HG02623 (cell line): ENCODE results near the gene CPPED1.
"Not testable (repeated sequence)": the region's sequence is repeated elsewhere in the genome, so short reads cannot be mapped to it uniquely, and the experiment has no call there.

Experiments used
- ATAC-seq: cut with Tn5 transposase; IDR thresholded peaks from one replicate; pipeline ENCODE4 v1.9.1; 2021; ENCODE audit warnings: moderate library complexity; ENCODE audit not compliant: unreplicated experiment

Gene CPPED1

DNA sequence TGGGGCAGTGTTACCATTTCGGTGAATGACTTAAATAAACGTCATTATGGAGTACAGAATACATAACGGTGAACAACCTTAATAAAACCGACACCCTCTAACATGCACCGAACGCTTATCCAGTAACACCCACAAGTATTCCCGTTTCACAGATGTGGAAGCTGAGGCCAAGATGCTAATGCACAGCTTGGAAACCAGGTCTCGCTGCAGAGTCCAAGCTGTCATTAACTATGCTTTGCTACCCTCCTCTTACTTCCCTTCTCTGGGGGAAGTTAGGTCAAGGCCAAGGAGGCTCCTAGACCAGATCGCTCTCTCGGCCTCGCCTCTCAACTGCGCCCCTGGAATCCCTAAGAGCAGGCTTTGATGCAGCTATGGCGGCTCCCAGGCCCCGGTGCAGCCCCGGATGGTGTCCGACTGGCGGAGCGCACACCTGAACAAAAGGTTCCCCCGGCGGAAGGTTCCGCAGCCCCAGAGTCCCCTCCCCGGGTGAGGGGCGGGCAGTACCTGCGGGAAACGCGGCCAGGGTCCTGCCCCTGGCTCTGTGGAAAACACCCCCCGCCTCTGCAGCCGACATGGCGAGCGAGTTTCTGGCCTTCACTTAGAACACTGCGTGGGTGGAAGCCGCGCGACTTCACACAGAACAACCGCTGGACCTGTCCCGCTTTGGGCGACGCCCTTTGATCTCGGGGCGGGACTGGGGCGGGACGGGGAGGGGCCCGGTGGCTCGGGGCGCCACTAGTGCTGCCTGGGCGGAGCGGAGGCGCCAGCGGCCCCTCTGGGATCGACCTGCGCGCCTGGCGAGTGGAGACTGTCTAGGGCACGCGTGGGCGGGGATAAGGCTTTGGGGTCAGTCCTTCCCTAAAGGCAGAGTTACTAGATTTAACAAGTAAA, at the start of gene CPPED1:
Gene CPPED1 (minus strand): TSS at position 685 of the 891 bp plus-strand sequence. CDS start 111 bp downstream, at position 574.
- peak; percentile 84 for ATAC-seq

GRCh38 chr16:12850186-12850585, 46.5 kb upstream of the CPPED1 start:
- no peak for ATAC-seq

- ATAC-seq: no peak
Observed at GRCh38 chr16:12846592-12846991, 42.9 kb upstream of the CPPED1 start.

- no peak for ATAC-seq
Observed at GRCh38 chr16:12845282-12845681, 41.6 kb upstream of the CPPED1 start.

DNA sequence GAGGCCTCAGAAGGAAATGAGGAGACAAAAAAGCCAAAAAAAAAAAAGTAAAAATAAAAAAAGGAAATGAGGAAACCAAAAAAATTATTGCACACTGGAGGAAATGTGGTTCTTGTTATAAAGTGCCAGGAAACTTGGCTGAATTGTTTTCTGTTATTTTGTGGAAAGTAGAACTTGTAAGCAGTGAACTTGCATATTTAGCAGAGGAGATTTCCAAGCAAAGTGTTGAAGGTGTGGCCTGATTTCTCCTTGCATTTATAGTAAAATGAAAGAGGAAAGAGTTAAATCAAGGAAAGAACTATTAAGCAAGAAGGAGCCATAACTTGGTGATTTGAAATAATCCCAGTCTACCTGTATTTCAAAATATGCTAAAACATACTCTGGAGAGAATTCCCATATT, 34.1 kb upstream of the CPPED1 start:
- no peak for ATAC-seq

DNA sequence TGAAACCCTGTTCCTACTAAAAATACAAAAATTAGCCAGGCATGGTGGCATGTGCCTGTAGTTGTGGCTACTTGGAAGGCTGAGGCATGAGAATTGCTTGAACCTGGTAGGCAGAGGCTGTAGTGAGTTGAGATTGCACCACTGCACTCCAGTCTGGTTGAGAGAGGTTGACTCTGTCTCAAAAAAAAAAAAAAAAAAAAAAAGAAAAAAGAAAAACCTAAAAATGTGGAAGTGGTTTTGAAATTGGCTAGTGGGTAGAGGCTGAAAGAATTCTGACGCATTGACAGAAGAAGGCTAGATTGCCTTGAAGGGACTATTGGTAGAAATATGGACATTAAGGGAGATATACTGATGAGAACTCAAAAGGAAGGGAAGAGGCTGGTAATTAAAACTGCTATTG, 33.6 kb upstream of the CPPED1 start:
- no peak for ATAC-seq

DNA sequence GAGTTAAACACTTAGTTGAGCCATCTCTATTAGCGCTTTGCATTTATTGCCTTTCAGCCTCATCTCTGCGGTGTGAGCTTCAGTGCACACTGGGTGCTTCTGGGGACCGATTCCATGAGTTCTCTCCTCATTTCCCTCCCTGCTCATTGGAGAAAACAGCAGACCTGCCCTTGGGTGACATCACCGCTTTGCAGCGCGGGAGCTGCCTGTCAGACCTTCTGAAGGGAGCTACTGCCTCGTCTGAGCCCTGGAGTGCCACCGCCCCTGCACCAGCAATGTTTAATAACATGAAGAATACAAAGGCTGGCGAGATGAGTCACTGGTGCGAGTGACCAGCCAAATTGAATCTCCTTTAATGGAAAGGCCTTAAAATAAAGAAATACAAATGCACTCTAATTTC, 30.2 kb upstream of the CPPED1 start:
- ATAC-seq: no peak

GRCh38 chr16:12829096-12829888, 25.6 kb upstream of the CPPED1 start:
- no peak for ATAC-seq

DNA sequence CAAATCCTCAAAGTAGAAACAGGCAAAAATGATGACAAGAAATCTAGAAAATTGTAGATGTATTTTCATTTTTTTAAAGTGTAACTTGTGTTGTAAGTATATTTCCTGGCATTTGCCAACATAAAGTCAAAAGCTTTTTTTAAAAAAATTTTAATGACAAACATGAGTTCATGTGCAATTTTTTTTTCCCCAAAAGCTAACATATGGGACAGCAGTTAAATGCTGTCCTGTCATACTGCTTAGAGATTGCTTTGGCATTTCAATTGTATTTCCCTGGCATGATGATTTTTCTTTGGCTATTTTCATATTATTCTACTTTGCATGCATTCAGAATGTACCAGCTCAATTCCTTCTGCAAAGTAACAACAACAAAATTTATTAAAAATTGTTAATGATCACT, 24.5 kb upstream of the CPPED1 start:
- ATAC-seq: no peak

- ATAC-seq: no peak
Observed at GRCh38 chr16:12826559-12826958, 22.9 kb upstream of the CPPED1 start.

- no peak for ATAC-seq
Observed at GRCh38 chr16:12819126-12820117, 15.7 kb upstream of the CPPED1 start.

GRCh38 chr16:12818326-12818725, 14.6 kb upstream of the CPPED1 start:
- ATAC-seq: no peak

DNA sequence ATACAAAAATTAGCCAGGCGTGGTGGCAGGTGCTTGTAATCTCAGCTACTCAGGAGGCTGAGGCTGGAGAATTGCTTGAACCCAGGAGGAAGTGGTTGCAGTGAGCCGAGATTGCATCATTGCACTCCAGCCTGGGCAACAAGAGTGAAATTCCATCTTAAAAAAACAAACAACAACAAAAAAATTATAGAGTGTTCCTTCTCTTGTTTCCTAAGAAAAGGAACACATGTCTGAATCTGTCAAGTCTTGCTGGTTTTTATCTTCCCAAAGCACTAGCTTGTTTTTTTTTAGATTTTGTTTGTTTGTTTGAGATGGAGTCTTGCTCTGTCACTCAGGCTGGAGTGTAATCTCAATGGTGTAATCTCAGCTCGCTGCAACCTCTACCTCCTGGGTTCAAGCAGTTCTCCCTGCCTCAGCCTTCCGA, 13.1 kb upstream of the CPPED1 start:
- not testable (repeated sequence) for ATAC-seq

DNA sequence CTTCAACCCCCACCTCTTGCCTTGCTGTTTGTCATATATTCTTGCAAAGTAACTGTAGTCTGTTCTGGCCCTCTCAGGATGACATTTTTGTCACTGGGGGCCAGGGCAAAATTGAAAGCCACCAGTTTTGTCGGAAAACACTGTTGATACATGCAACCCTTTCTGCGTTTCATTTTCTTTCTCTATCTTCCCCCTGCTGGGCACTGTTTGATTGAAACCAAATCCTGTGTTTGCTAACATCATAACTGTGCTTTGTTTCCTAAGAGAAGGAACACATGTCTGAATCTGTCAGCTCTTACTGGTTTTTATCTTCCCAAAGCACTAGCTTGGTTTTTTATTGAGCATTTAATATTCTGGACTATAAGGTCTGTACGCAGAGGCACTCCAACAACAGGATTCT, 11.7 kb upstream of the CPPED1 start:
- no peak for ATAC-seq

- not testable (repeated sequence) for ATAC-seq
Observed at GRCh38 chr16:12813734-12814133, 10.0 kb upstream of the CPPED1 start.

- ATAC-seq: not testable (repeated sequence)
Observed at GRCh38 chr16:12813321-12813720, 9.6 kb upstream of the CPPED1 start.

- no peak for ATAC-seq
Observed at GRCh38 chr16:12811441-12812383, 8.0 kb upstream of the CPPED1 start.

DNA sequence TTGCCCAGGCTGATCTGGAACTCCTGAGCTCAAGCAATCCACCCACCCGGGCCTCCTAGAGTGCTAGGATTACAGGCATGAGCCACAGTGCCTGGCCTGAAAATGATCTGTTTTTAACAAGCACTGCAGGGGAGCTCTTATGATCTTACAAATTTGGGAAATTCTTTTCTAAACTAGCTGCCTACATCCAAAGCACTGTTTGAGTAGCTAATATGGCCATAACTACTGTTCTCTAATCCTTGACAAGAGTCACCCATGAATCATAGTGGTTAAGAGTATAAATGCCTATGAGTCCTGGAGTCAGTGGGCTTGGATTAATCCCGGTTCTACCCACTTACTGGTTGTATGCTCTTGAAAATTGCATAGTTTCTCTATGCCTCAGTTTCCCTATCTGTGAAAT, 1.4 kb upstream of the CPPED1 start:
- ATAC-seq: no peak

DNA sequence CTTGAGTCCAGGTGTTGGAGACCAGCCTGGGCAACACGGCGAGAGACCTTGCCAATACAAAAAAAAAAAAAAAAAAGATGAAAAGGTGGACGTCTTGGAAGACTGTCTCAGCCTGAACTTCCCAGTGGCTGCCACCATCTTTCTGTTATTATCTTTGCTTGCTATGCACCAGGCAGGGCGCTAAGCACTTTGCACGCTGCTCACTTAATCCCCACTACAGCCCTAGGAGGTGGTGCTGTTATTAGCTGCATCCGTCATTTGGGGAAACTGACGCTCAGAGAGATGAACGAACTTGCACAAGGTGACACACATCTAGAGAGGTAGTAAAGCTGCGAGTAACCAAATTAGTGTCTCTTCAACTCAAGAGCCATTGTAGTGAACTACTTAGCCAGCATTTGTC, 708 bp upstream of the CPPED1 start:
- no peak for ATAC-seq

DNA sequence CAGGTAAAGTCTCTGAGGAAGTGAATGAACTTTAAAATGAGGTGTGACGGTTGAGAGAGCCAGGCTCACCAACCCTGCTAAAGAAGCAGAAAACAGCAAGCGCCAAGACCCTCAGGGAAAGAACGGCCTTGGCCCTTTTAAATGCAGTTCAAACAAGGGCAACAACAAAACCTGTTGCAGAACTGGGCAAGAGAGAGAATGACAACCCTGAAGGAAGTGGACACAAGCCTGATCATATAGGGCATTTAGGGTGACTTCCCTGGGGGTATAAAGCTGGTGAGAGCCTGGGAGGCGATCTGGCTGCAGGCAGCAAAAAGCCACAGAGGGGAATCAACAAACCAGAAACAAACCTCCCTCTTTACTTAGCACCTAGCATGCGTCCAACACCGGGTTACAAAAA, 1.0 kb downstream of the CPPED1 start:
- no peak for ATAC-seq
